Motor neuron (in vitro differentiated cells): ENCODE results near the gene MNS1. TPM values are rescaled to one million over a fixed set of nuclear protein-coding genes. Genes with fewer than 3 reads are reported as not detected.
A peak's percentile ranks its signal among the peaks of the same experiment; 100 is the strongest.

Source experiments
- ATAC-seq, 8 experiments: fragments of 200-7000 bp; cut with Tn5 transposase; replicated peaks in 6 of 8; 2 replicates each; pipeline ENCODE4 v1.8.0; 2021; ENCODE audit warnings: mild to moderate bottlenecking in 8 of 8, moderate library complexity in 8 of 8
- H3K27ac ChIP-seq, 2 donors: fragments of 250-450 bp; sonication (Bioruptor Pico); 2 replicates each; pipeline ENCODE4 v1.9.0; 2021; ENCODE audit warnings: antibody characterized with exemption in 2 of 2, mild to moderate bottlenecking in 2 of 2, moderate library complexity in 1 of 2
- H3K4me1 ChIP-seq, 2 donors: fragments of 250-450 bp; sonication (Bioruptor Pico); replicated peaks in 1 of 2; 2 replicates each; pipeline ENCODE4 v1.6.1; 2021; ENCODE audit warnings: antibody characterized with exemption in 2 of 2, mild to moderate bottlenecking in 2 of 2, moderate library complexity in 1 of 2
- H3K4me3 ChIP-seq, 5 donors: fragments of 250-450 bp; sonication (Bioruptor Pico); 2 replicates each; pipeline ENCODE4 v1.9.0; 2021; ENCODE audit warnings: antibody characterized with exemption in 5 of 5, mild to moderate bottlenecking in 5 of 5, moderate library complexity in 4 of 5
- WGBS, 10 experiments: fragments of 450-650 bp; shearing (Covaris generic); methylation state at CpG; one replicate each; pipeline ENCODE4 v1.0.0; 2022; 5-methylcytosine and 5-hydroxymethylcytosine counted together
- in situ Hi-C, 9 experiments: fragments of 400-800 bp; cut with MboI; loops; one replicate each; pipeline ENCODE4 v1.15.0; 2021; ENCODE audit warnings: low sequenced_read_pairs in 9 of 9, low pct_unique_long_range_greater_than_20kb in 2 of 9; ENCODE audit not compliant: unreplicated experiment in 9 of 9
- total RNA-seq, 8 experiments: library from RNA; unstranded; fragments of 300-600 nt; gene quantifications; 2 replicates each; pipeline versions ENCODE4 v1.2.3 to v1.2.4, GENCODE V29; 2022

MNS1 gene
- total RNA-seq, 8 experiments from 2014 or later: 0.75 to 22.4 (median 2.3) TPM; not detected in 1

- ATAC-seq: no peak
- no peak overlapping the region for H3K4me3 ChIP-seq
- in situ Hi-C loops: loop anchor here in 6 of 9 experiments (25.0 kb wide), 5 partner anchors 337 to 1062 kb away; no protein-coding TSS in a partner anchor
- no peaks in the 10 kb centered on the region for H3K4me1 ChIP-seq
- H3K27ac ChIP-seq: no peak overlapping the region
Observed at GRCh38 chr15:56475351-56475750, 10.4 kb upstream of the MNS1 start.

GRCh38 chr15:56473017-56473416 is 8.1 kb upstream of the MNS1 start:
- in situ Hi-C loops: no loop called here
- no peak overlapping the region for H3K27ac ChIP-seq
- H3K4me1 ChIP-seq: peaks cover 0 to under 1% of the 10 kb centered on the region in 2 donors
- no peak for ATAC-seq
- WGBS, 10 experiments: 20 to 100% (median 69%) methylated on average over 1 of the region's 1 CpG; no CpG with 5 or more reads in 2 of the 10 experiments
- no peak overlapping the region for H3K4me3 ChIP-seq

- H3K4me3 ChIP-seq: no peak overlapping the region
- WGBS, 10 experiments: 51 to 100% (median 96%) methylated on average over 1 to 2 of the region's 2 CpGs; no CpG with 5 or more reads in 2 of the 10 experiments
- H3K4me1 ChIP-seq: peaks cover 0 to 4% of the 10 kb centered on the region in 2 donors
- in situ Hi-C loops: no loop called here
- no peak for ATAC-seq
- H3K27ac ChIP-seq: no peak overlapping the region
Observed at GRCh38 chr15:56472278-56472677, 7.3 kb upstream of the MNS1 start.

- no peak overlapping the region for H3K4me3 ChIP-seq
- in situ Hi-C loops: no loop called here
- WGBS, 10 experiments: 63 to 99% (median 89%) methylated on average over 2 to 5 of the region's 5 CpGs; no CpG with 5 or more reads in 1 of the 10 experiments
- no peak overlapping the region for H3K27ac ChIP-seq
- no peak for ATAC-seq
- peaks cover 0 to 4% of the 10 kb centered on the region in 2 donors for H3K4me1 ChIP-seq
Observed at GRCh38 chr15:56471440-56472069, 6.6 kb upstream of the MNS1 start.

- in situ Hi-C loops: no loop called here
- H3K4me1 ChIP-seq: peaks cover 0 to 4% of the 10 kb centered on the region in 2 donors
- no peak overlapping the region for H3K27ac ChIP-seq
- no peak for ATAC-seq
- no peak overlapping the region for H3K4me3 ChIP-seq
Observed at GRCh38 chr15:56469483-56469882, 4.5 kb upstream of the MNS1 start.

GRCh38 chr15:56468401-56468800 is 3.5 kb upstream of the MNS1 start:
- ATAC-seq: peak in 2 of 8 experiments; percentile 20 to 31
- in situ Hi-C loops: no loop called here
- H3K4me3 ChIP-seq: no peak overlapping the region
- WGBS, 10 experiments: 0 to 80% (median 32%) methylated on average over 1 to 2 of the region's 2 CpGs; no CpG with 5 or more reads in 3 of the 10 experiments
- no peak overlapping the region for H3K27ac ChIP-seq
- H3K4me1 ChIP-seq: peaks cover 0 to 4% of the 10 kb centered on the region in 2 donors

- in situ Hi-C loops: no loop called here
- H3K4me3 ChIP-seq: no peak overlapping the region
- no peak overlapping the region for H3K27ac ChIP-seq
- peaks cover 0 to 4% of the 10 kb centered on the region in 2 donors for H3K4me1 ChIP-seq
- ATAC-seq: no peak
- WGBS, 10 experiments: 0 to 91% (median 47%) methylated on average over 1 to 3 of the region's 3 CpGs; no CpG with 5 or more reads in 1 of the 10 experiments
Observed at GRCh38 chr15:56467616-56468015, 2.7 kb upstream of the MNS1 start.

GRCh38 chr15:56460947-56461346 is 4.0 kb downstream of the MNS1 start:
- ATAC-seq: no peak
- H3K4me3 ChIP-seq: no peak overlapping the region
- WGBS, 10 experiments: 50 to 88% (median 80%) methylated on average over 1 to 2 of the region's 2 CpGs; no CpG with 5 or more reads in 3 of the 10 experiments

GRCh38 chr15:56460071-56460470 is 4.9 kb downstream of the MNS1 start:
- no peak for ATAC-seq
- WGBS, 10 experiments: 13 to 40% (median 20%) methylated on average over 1 of the region's 1 CpG; no CpG with 5 or more reads in 5 of the 10 experiments
- Histone ChIP-seq H3K4me3 (no peak overlapping the region), H3K27ac (no peak overlapping the region), H3K4me1 (no peaks in the 10 kb centered on the region)
- in situ Hi-C loops: no loop called here

More at GRCh38 chr15:56460947-56461346, 4.0 kb downstream of the MNS1 start:
- Histone ChIP-seq H3K27ac (no peak overlapping the region), H3K4me1 (no peaks in the 10 kb centered on the region)
- in situ Hi-C loops: no loop called here

GRCh38 chr15:56459096-56459495 is 5.8 kb downstream of the MNS1 start:
- WGBS, 10 experiments: 0 to 100% (median 90%) methylated on average over 1 to 2 of the region's 2 CpGs
- Histone ChIP-seq H3K4me1 (no peaks in the 10 kb centered on the region), H3K4me3 (no peak overlapping the region), H3K27ac (no peak overlapping the region)
- in situ Hi-C loops: no loop called here
- no peak for ATAC-seq

GRCh38 chr15:56456229-56456628 is 8.7 kb downstream of the MNS1 start:
- Histone ChIP-seq H3K4me1 (no peaks in the 10 kb centered on the region), H3K4me3 (no peak overlapping the region)

GRCh38 chr15:56454836-56455235 is 10.1 kb downstream of the MNS1 start:
- Histone ChIP-seq H3K4me1 (no peaks in the 10 kb centered on the region), H3K27ac (no peak overlapping the region), H3K4me3 (no peak overlapping the region)
- ATAC-seq: no peak
- WGBS, 10 experiments: 18 to 100% (median 69%) methylated on average over 1 of the region's 1 CpG; no CpG with 5 or more reads in 1 of the 10 experiments
- in situ Hi-C loops: no loop called here

More at GRCh38 chr15:56456229-56456628, 8.7 kb downstream of the MNS1 start:
- ATAC-seq: no peak
- WGBS, 10 experiments: 69 to 95% (median 85%) methylated on average over 2 to 3 of the region's 3 CpGs
- in situ Hi-C loops: no loop called here
- no peak overlapping the region for H3K27ac ChIP-seq

GRCh38 chr15:56445746-56446145 is 19.2 kb downstream of the MNS1 start:
- H3K27ac ChIP-seq: no peak overlapping the region
- ATAC-seq: no peak
- no peak overlapping the region for H3K4me3 ChIP-seq
- WGBS, 10 experiments: 60 to 100% (median 92%) methylated on average over 1 to 5 of the region's 5 CpGs; no CpG with 5 or more reads in 1 of the 10 experiments
- in situ Hi-C loops: loop anchor here in 1 of 9 experiments (25.0 kb wide), 1 partner anchor 183 kb away; no protein-coding TSS in a partner anchor
- H3K4me1 ChIP-seq: no peaks in the 10 kb centered on the region

- Histone ChIP-seq H3K4me1 (no peaks in the 10 kb centered on the region), H3K4me3 (no peak overlapping the region), H3K27ac (no peak overlapping the region)
- WGBS, 10 experiments: 81 to 100% (median 95%) methylated on average over 1 to 3 of the region's 3 CpGs; no CpG with 5 or more reads in 2 of the 10 experiments
- no peak for ATAC-seq
- in situ Hi-C loops: loop anchor here in 1 of 9 experiments (25.0 kb wide), 1 partner anchor 180 kb away; no protein-coding TSS in a partner anchor
Observed at GRCh38 chr15:56442354-56442753, 22.6 kb downstream of the MNS1 start.
